Activated T-cell treated with anti-CD3 and anti-CD28 coated beads, Interleukin-2, amount 50 U/mL, for 24 hours (primary cell): ENCODE measurements around the gene DYSF.
A peak's percentile ranks its signal among the peaks of the same experiment; 100 is the strongest.

Experiments used
- DNase-seq: peaks from one replicate; pipeline ENCODE4 v3.0.0-alpha.2; 2020
- H3K27ac Mint-ChIP-seq: 2 replicates; pipeline ENCODE4 v1.8.0; 2020; ENCODE audit warnings: mild to moderate bottlenecking, mixed read lengths
- H3K27me3 Mint-ChIP-seq: 2 replicates; pipeline ENCODE4 v1.8.0; 2020; ENCODE audit warnings: mixed read lengths
- H3K36me3 Mint-ChIP-seq: 2 replicates; pipeline ENCODE4 v1.8.0; 2020; ENCODE audit warnings: low read depth, mixed read lengths
- H3K4me1 Mint-ChIP-seq: 2 replicates; pipeline ENCODE4 v1.8.0; 2020; ENCODE audit warnings: low read depth, mixed read lengths
- H3K4me3 Mint-ChIP-seq: 2 replicates; pipeline ENCODE4 v1.8.0; 2020; ENCODE audit warnings: mild to moderate bottlenecking, moderate library complexity, mixed read lengths
- H3K9me3 Mint-ChIP-seq: 2 replicates; pipeline ENCODE4 v1.8.0; 2020; ENCODE audit warnings: mixed read lengths

Gene DYSF

DNA sequence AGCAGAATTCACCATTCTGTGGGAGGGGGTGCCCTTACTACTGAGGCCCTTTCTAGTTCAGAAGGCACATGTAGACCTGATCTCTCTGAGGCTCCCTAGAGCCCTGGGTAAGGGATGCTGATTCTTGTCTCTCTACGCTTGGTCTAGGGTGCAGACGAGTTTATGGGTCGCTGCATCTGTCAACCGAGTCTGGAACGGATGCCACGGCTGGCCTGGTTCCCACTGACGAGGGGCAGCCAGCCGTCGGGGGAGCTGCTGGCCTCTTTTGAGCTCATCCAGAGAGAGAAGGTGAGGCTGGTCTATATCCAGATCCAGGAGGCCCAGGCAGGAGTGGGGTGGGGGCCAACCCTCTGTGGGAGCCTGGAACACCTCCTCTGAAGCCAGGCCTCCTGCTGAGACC lies 147.2 kb downstream of the DYSF start:
- no peaks in the 10 kb centered on the region for H3K36me3 Mint-ChIP-seq
- no peak for DNase-seq
- H3K4me1 Mint-ChIP-seq, result peaks cover 7% of the 10 kb centered on the region
- peaks cover 21% of the 10 kb centered on the region for H3K27me3 Mint-ChIP-seq
- no peak overlapping the region for H3K27ac Mint-ChIP-seq
- H3K4me3 Mint-ChIP-seq, result no peak overlapping the region
- no peaks in the 10 kb centered on the region for H3K9me3 Mint-ChIP-seq

DNA sequence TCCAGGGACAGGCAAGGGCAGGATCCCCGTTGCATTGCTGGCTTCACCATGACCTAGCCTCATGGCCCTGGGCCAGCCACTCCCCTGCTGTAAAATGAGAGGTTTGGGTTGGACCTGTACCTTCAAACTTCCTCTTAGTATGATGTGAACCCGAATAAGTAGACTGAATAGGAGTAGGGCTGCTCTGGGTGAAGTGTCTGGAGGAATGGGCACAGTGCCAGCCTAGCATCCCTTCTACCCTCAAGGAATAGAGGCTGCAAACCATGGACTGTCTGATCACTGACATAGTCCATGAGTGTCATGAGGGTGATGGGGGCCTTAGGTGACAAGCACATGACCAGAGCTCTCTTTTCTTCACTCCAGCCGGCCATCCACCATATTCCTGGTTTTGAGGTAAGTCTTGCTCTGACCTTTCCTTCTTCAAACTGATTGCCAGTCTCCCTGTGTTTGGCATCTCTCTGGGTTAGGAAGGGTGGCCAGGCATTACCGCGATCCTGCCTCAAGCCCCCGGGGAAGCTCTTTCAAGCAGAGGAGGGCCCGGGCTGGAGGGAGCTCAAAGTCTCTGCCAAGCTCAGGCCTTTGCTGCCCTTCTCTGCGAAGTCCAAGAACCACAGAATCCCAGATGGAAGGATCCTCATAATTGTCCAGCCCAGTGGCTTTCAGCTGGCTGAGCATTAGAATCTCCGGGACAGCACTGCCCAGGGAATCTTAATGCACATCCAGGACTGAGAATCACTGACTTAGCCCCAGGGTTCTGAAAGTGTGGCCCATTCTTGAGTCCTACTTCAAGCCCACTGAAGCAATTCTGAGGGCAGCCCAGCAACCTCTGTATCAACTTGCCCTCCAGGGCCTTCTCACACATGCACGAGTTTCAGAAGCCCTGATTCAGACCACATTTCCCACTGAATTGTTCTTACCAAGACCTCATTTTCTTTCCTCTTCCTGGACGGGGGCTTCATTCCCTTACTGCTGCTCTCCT lies 148.1 kb downstream of the DYSF start:
- no peak for DNase-seq
- no peaks in the 10 kb centered on the region for H3K9me3 Mint-ChIP-seq
- H3K4me3 Mint-ChIP-seq, result no peak overlapping the region
- H3K4me1 Mint-ChIP-seq, result peaks cover 7% of the 10 kb centered on the region
- H3K27ac Mint-ChIP-seq, result no peak overlapping the region
- H3K27me3 Mint-ChIP-seq, result peaks cover 26% of the 10 kb centered on the region
- H3K36me3 Mint-ChIP-seq, result no peaks in the 10 kb centered on the region

DNA sequence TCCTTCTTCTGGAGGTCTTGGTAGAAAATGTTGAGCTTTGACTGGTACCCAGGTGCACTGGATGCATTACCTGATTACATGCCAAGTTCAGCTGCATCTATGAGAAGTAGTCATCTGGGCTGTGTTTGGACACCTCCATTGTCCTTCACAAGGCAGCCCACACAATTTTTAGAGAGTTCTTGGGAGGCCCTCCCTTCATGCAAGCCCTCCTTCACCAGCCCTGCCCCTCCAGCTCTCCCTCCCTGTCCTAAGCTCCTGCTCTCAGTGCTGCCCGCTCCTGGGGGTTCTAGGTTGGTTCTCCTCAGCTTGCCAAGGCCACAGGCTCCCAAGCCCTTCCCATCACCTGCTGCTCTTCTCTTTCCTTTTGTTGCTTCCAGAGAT lies 148.7 kb downstream of the DYSF start:
- H3K4me1 Mint-ChIP-seq, result peaks cover 7% of the 10 kb centered on the region
- no peaks in the 10 kb centered on the region for H3K36me3 Mint-ChIP-seq
- no peak overlapping the region for H3K27ac Mint-ChIP-seq
- peaks cover 26% of the 10 kb centered on the region for H3K27me3 Mint-ChIP-seq
- H3K4me3 Mint-ChIP-seq, result no peak overlapping the region
- no peaks in the 10 kb centered on the region for H3K9me3 Mint-ChIP-seq
- DNase-seq, result no peak

DNA sequence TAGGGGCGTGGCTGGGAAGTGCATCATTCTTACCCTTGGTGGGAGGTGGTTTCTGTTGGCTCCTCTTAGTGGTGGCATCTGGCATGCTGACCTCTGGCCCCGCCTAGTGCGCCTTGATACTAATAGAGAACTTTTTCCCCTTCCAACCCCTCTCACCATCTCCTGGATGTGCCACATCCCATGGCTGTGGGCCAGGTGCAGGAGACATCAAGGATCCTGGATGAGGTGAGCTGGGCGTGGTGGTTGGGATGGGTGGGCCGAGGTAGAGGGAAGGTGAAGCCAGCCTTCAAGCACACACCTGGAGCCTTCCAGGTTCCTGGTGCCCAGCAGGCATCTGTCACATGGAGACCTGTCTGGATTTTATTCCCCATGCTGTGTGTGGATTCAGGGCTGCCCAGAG lies 149.2 kb downstream of the DYSF start:
- no peak overlapping the region for H3K4me3 Mint-ChIP-seq
- H3K27me3 Mint-ChIP-seq, result peaks cover 26% of the 10 kb centered on the region
- H3K27ac Mint-ChIP-seq, result no peak overlapping the region
- H3K36me3 Mint-ChIP-seq, result no peaks in the 10 kb centered on the region
- no peak for DNase-seq
- H3K4me1 Mint-ChIP-seq, result peaks cover 7% of the 10 kb centered on the region
- no peaks in the 10 kb centered on the region for H3K9me3 Mint-ChIP-seq

DNA sequence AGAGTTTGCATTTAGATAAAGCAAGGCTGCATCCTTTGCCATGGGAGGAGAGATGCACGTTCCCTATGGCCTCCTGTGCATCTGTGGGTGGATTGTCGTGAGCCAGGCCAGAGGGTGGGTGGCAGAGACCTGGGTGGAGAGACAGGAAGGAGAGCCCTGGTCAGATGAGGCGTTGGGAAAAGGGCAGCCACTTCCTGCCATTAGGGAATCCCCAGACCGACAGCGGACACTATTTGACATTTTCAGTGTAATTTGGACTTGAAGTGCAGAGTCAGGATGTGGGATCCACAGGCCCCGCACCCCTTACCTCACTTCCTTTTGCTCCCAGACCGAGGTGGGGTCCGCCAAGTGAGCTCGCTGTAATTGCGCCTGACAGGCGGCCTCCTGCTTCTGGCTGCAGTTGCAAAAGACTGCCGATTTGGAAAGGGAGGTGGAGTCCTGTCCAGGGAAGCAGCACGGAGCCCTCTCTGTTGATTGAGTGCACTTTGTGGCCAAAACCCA lies 150.0 kb downstream of the DYSF start:
- no peaks in the 10 kb centered on the region for H3K36me3 Mint-ChIP-seq
- H3K27ac Mint-ChIP-seq, result no peak overlapping the region
- peaks cover 7% of the 10 kb centered on the region for H3K4me1 Mint-ChIP-seq
- H3K27me3 Mint-ChIP-seq, result peaks cover 25% of the 10 kb centered on the region
- H3K4me3 Mint-ChIP-seq, result no peak overlapping the region
- H3K9me3 Mint-ChIP-seq, result no peaks in the 10 kb centered on the region
- no peak for DNase-seq

DNA sequence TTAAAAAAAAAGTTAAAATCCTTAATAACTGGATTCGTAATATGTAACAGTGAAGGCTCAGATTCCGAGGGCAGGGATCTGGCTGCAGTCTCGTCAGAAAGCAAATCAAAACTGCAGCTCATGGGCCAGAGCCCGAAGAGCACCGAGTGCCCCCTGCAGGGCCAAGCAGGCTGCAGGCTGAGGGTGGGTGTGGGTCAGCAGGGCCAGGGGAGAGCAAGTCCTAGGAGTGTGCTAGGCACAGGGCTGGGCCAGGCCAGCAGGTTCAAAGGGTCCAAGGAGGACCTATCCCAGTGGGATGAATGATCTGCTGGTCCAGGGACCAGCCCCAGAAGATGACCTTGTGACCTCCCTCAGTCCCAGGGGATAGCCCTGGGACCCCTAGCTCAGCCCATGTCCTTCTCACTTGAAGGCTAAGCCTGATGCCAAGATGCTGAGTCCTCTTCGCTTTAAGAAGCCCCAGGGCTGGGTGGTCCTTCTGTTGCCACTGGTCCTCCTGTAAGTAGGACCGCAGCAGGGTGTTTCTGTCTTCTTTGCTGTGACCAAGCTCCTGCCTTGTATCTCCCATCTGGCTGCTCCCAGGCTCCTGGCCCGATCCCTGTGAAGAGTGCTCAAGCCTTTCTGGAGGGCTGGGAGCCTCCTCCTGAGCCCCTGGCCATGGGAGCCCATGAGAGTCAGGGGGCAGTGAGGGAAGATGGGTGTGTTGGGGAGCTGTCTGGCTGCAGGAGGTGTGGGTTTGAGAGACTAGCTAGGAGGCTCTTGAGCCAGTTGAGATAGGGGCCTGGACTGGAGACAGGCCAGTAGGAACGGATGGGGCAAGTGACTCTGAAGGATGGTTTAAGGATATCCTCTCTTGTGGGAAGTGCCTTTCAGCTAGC lies 150.7 kb downstream of the DYSF start:
- peaks cover 22% of the 10 kb centered on the region for H3K27me3 Mint-ChIP-seq
- H3K9me3 Mint-ChIP-seq, result no peaks in the 10 kb centered on the region
- peaks cover 7% of the 10 kb centered on the region for H3K4me1 Mint-ChIP-seq
- no peak overlapping the region for H3K4me3 Mint-ChIP-seq
- no peak for DNase-seq
- H3K27ac Mint-ChIP-seq, result no peak overlapping the region
- no peaks in the 10 kb centered on the region for H3K36me3 Mint-ChIP-seq

DNA sequence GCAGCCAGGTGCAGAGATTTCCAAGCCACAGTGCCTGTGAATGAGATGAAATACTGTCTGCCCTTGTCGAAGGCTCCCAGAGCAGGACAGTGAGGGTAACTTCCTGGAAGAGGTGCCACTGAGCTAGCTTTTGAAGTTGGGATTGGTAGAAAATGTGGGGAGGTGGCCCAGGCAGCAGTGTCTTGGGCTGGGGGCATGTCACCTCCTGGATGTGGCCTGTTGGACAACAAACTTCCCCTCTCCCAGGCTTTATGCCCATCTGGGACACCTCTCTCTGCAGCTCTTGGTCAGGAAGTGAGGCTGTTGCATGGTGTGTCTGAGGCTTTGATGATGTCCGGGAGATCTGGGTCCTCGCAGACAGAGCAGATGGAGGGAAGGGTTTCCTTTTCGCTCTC lies 151.4 kb downstream of the DYSF start:
- peaks cover 20% of the 10 kb centered on the region for H3K27me3 Mint-ChIP-seq
- H3K4me1 Mint-ChIP-seq, result peaks cover 7% of the 10 kb centered on the region
- no peaks in the 10 kb centered on the region for H3K9me3 Mint-ChIP-seq
- DNase-seq, result no peak
- H3K27ac Mint-ChIP-seq, result no peak overlapping the region
- no peaks in the 10 kb centered on the region for H3K36me3 Mint-ChIP-seq
- H3K4me3 Mint-ChIP-seq, result no peak overlapping the region

DNA sequence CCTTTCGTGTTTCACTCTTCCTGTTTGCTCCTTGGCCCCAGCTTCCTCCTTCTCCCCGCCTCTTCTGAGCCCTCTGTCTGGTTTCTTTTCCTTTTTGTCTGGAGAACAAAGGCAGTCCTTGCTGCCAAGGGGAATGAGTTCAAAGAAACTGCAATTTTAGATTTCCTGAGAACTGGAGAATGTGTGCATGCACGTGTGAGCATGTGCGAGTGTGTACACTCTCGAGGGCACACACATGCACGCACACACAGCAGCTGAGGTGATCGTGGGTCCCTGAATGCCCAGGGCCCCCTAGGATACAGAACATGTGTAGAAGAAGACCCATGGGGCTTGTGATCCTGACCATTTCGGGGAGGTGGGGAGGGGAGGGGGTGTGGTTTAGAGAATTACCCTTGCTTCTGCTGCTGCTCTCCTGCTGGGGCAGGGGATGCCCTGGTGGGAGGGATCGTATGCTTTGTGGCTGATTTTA lies 151.8 kb downstream of the DYSF start:
- peaks cover 7% of the 10 kb centered on the region for H3K4me1 Mint-ChIP-seq
- peaks cover 19% of the 10 kb centered on the region for H3K27me3 Mint-ChIP-seq
- H3K27ac Mint-ChIP-seq, result no peak overlapping the region
- no peak for DNase-seq
- H3K9me3 Mint-ChIP-seq, result no peaks in the 10 kb centered on the region
- H3K4me3 Mint-ChIP-seq, result no peak overlapping the region
- no peaks in the 10 kb centered on the region for H3K36me3 Mint-ChIP-seq

DNA sequence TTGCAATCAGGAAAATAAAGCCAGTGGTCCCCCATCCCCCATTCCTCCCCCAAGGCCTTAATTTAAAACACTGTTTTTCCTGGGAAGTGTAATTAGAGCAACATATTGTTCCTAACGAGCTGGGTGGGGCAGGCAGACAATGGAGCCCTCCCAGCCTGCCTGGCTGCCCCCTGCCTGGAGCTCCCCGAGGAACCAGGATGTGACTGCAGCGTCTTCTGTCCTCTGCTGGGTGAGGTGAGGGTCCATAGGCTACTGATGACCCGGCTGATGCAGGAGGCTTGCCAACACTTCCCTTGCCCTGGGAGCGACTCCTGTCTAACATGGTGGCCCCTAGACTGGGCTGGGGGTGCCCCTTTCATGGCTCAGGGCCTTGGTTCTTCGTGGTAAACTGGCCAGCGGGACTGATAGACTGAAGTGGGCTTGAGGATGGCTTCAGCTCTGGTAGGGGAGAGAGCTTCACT lies 152.4 kb downstream of the DYSF start:
- peaks cover 19% of the 10 kb centered on the region for H3K27me3 Mint-ChIP-seq
- H3K4me1 Mint-ChIP-seq, result peaks cover 7% of the 10 kb centered on the region
- no peaks in the 10 kb centered on the region for H3K36me3 Mint-ChIP-seq
- H3K4me3 Mint-ChIP-seq, result no peak overlapping the region
- no peak for DNase-seq
- no peak overlapping the region for H3K27ac Mint-ChIP-seq
- no peaks in the 10 kb centered on the region for H3K9me3 Mint-ChIP-seq

DNA sequence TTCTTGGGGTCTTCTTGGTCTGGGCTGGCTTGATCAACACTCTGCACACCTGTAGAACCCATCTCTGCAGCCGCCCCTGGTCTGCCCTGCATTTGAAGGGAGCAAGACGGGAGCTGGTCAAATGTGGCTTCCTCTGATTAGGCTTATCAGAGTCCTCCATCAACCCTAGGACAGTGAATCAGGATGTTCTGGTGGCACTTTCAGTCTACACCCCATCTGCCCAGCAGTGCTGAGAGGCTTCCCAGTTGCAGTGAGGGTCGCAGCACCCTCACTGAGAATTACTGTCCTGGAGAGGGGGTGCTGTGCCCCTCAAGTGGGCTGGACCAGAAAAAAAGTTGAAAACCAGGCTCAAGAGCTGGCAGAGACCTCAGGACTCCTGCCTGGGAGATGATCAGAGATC lies 152.9 kb downstream of the DYSF start:
- H3K27ac Mint-ChIP-seq, result no peak overlapping the region
- no peak for DNase-seq

DNA sequence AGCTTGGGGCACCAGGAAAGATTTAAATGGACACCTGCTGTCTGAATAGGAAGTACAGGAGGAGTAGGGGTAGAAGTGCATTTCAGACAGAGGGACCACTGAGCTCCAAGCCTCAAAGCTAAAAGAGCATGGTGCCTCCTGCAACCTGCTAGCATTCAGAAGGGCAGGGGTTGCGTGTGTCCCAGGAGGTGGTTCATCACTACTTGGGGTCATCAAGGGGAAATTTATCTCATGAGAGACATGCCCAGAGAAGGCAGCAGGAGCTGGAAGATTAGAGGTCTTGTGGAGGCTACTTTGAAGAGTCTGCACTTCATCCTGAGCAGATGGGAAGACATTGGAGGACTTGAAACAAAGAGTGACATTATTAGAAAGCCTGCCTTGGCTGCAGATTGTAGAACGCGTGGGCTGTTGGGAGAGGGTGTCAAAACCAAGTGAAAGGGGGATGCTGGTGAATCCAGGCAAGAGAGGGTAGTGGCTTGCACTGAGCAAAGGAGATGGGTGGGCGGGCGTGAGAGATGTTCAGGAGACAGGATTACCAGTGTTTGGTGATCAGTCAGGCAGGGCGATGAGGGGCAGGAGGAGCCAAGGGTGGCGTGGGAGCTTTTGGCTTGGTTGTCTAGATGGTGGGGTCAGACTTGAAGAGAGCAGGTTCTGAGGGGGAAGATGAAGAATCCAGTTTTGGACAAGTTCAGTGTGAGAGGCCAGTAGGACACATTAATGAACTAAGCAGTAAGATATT lies 154.0 kb downstream of the DYSF start:
- DNase-seq, result no peak
- H3K9me3 Mint-ChIP-seq, result no peaks in the 10 kb centered on the region
- no peaks in the 10 kb centered on the region for H3K36me3 Mint-ChIP-seq
- H3K4me3 Mint-ChIP-seq, result no peak overlapping the region
- peaks cover 19% of the 10 kb centered on the region for H3K27me3 Mint-ChIP-seq
- H3K27ac Mint-ChIP-seq, result no peak overlapping the region
- H3K4me1 Mint-ChIP-seq, result peaks cover 7% of the 10 kb centered on the region

More for the DNA sequence above, 152.9 kb downstream of the DYSF start:
- no peaks in the 10 kb centered on the region for H3K9me3 Mint-ChIP-seq
- peaks cover 19% of the 10 kb centered on the region for H3K27me3 Mint-ChIP-seq
- no peaks in the 10 kb centered on the region for H3K36me3 Mint-ChIP-seq
- H3K4me1 Mint-ChIP-seq, result peaks cover 7% of the 10 kb centered on the region
- no peak overlapping the region for H3K4me3 Mint-ChIP-seq

DNA sequence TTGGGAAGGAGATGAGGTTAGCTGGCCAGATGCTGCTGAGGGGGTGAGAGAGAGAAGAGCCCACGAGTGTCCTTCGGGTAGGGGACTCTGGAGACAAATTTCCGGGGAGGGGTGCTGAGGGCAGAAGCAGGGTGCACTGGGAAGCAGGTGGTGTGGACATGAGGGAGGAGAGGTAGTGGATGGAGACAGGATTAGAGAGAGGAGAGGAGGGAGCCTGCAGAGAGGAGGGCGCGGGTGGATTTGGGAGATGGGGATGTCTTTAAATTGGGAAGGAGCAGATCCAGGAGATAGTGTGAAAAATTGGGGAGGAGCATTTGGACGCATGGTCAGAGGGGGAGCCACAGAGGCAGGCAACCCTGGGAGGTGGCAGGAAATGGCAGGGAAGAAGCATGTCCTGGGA lies 154.7 kb downstream of the DYSF start:
- Mint-ChIP-seq H3K4me3 (no peak overlapping the region), H3K4me1 (peaks cover 7% of the 10 kb centered on the region), H3K36me3 (no peaks in the 10 kb centered on the region), H3K27ac (no peak overlapping the region), H3K27me3 (peaks cover 20% of the 10 kb centered on the region), H3K9me3 (no peaks in the 10 kb centered on the region)
- DNase-seq, result no peak

DNA sequence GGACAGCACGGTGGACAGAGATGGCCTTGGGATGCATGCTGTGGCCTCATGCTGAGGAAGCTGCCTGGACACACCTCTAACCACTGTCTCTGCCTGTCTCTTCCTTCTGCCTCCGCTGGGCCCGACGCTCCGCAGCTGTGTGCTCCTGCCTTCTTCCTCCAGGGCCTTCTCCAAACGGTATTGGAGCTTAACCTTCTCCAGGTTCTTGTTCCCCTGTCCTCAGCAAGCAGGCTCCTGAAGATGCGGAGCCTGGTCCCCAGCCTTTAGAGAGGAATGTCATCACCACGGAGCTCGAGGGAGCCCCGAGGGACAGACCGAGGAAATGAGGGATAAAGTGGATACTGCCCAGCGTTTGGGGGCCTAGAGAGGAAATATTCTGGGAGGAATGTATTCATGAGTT lies 155.1 kb downstream of the DYSF start:
- Mint-ChIP-seq H3K4me1 (peaks cover 7% of the 10 kb centered on the region), H3K36me3 (no peaks in the 10 kb centered on the region), H3K4me3 (no peak overlapping the region), H3K27me3 (peaks cover 18% of the 10 kb centered on the region), H3K9me3 (no peaks in the 10 kb centered on the region), H3K27ac (no peak overlapping the region)
- DNase-seq, result peak; percentile 5

DNA sequence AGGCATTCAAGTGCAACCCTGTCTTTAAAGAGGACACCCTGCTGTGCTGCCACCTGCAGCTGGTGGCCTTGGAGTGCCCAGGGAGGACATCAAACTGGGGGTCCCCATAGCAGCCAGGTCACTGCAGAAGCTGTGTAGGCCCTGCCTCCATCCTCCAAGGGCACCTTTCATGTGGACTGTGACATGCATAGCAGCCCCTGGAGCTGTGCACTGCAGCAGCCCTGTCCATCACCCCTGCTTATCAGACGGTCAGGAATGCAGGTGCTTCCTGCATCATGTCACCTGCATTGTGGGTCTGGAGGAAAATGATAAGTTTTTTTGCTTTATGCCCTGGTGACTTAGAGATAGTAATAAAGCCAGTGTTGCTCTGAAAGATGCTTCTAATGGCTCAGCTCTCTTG lies 155.7 kb downstream of the DYSF start:
- peaks cover 18% of the 10 kb centered on the region for H3K27me3 Mint-ChIP-seq
- peaks cover 7% of the 10 kb centered on the region for H3K4me1 Mint-ChIP-seq
- H3K27ac Mint-ChIP-seq, result no peak overlapping the region
- no peaks in the 10 kb centered on the region for H3K36me3 Mint-ChIP-seq
- no peak for DNase-seq
- H3K4me3 Mint-ChIP-seq, result no peak overlapping the region
- H3K9me3 Mint-ChIP-seq, result no peaks in the 10 kb centered on the region
